Colonic mucosa (tissue), 4 donors: ENCODE data around the gene TENT4B. TPM values are rescaled to one million over a fixed set of nuclear protein-coding genes. Genes with fewer than 3 reads are reported as not detected.

Experiments used
- DNase-seq: peaks from one replicate; pipeline ENCODE4 v3.0.0-alpha.2; 2020
- H3K27ac ChIP-seq: fragments of 200-600 bp; one replicate; pipeline ENCODE4 v1.8.0; 2021
- H3K27me3 ChIP-seq: fragments of 200-600 bp; one replicate; pipeline ENCODE4 v1.8.0; 2021
- H3K36me3 ChIP-seq: fragments of 200-600 bp; one replicate; pipeline ENCODE4 v1.8.0; 2021
- H3K4me1 ChIP-seq: fragments of 200-600 bp; one replicate; pipeline ENCODE4 v1.8.0; 2021; ENCODE audit warnings: mild to moderate bottlenecking
- H3K4me3 ChIP-seq: fragments of 200-600 bp; one replicate; pipeline ENCODE4 v1.8.0; 2021
- H3K9ac ChIP-seq, 2 donors: one replicate each; pipeline ENCODE4 v1.7.0; 2013; ENCODE audit warnings: control low read depth in 2 of 2, low read depth in 2 of 2, low read length in 2 of 2
- H3K9me3 ChIP-seq: fragments of 200-600 bp; one replicate; pipeline ENCODE4 v1.8.0; 2021
- CTCF ChIP-seq: fragments of 200-600 bp; IDR thresholded peaks from one replicate; pipeline ENCODE4 v1.8.0; 2022; ENCODE audit warnings: antibody characterized with exemption, mild to moderate bottlenecking
- intact Hi-C: fragments of 100-400 bp; cut with DNase I; formaldehyde crosslinking; loops from one replicate; pipeline ENCODE4 v1.14.1; 2022
- total RNA-seq, 2 donors: library from RNA; stranded (reverse); fragmentation: NEBNext Ultra II Directional in 1 of 2; extraction: Animal tissue kit (Norgen Biotek cat#: 25700) in 1 of 2; gene quantifications; one replicate each; pipeline ENCODE4 v1.2.1, GENCODE V29; 2021
- donor health status: healthy.
- donor health status: DM: no; HTN: no; CAD: no.
- donor health status: DM: no; HTN: no; CAD: no.

TENT4B gene
- total RNA-seq, 2 donors from 2014 or later = 13.5 to 15.6 TPM

GRCh38 chr16:50195756-50196155, 42.6 kb downstream of the TENT4B start:
- intact Hi-C loops = no loop called here
- Histone ChIP-seq H3K4me1 (no peaks in the 10 kb centered on the region), H3K9ac (no peak overlapping the region), H3K36me3 (no peaks in the 10 kb centered on the region), H3K4me3 (no peak overlapping the region), H3K27ac (no peak overlapping the region), H3K27me3 (no peaks in the 10 kb centered on the region), H3K9me3 (no peaks in the 10 kb centered on the region)
- DNase-seq = no peak
- TF ChIP-seq CTCF = no peak

- Histone ChIP-seq H3K36me3 (no peaks in the 10 kb centered on the region), H3K9me3 (no peaks in the 10 kb centered on the region), H3K27me3 (no peaks in the 10 kb centered on the region), H3K9ac (no peak overlapping the region), H3K27ac (no peak overlapping the region), H3K4me1 (peaks cover 1% of the 10 kb centered on the region), H3K4me3 (no peak overlapping the region)
- no peak for TF ChIP-seq CTCF
- intact Hi-C loops = no loop called here
- no peak for DNase-seq
Measured at GRCh38 chr16:50197582-50197981, 44.5 kb downstream of the TENT4B start.

- Histone ChIP-seq H3K27ac (no peak overlapping the region), H3K4me3 (no peak overlapping the region), H3K36me3 (no peaks in the 10 kb centered on the region), H3K4me1 (peaks cover 4% of the 10 kb centered on the region), H3K9ac (no peak overlapping the region), H3K9me3 (no peaks in the 10 kb centered on the region), H3K27me3 (no peaks in the 10 kb centered on the region)
- intact Hi-C loops = no loop called here
- TF ChIP-seq CTCF = no peak
- no peak for DNase-seq
Measured at GRCh38 chr16:50198802-50199403, 45.8 kb downstream of the TENT4B start.

GRCh38 chr16:50201787-50202186, 48.7 kb downstream of the TENT4B start:
- Histone ChIP-seq H3K36me3 (no peaks in the 10 kb centered on the region), H3K27me3 (no peaks in the 10 kb centered on the region), H3K4me3 (no peak overlapping the region), H3K9me3 (no peaks in the 10 kb centered on the region), H3K9ac (no peak overlapping the region), H3K27ac (no peak overlapping the region), H3K4me1 (peaks cover 4% of the 10 kb centered on the region)
- DNase-seq = no peak
- intact Hi-C loops = no loop called here
- no peak for TF ChIP-seq CTCF

GRCh38 chr16:50202926-50203624, 50.0 kb downstream of the TENT4B start:
- peak; percentile 57 for DNase-seq
- peak overlapping the region in 1 of 2 donors; percentile 40 for H3K9ac ChIP-seq
- H3K27me3 ChIP-seq = no peaks in the 10 kb centered on the region
- no peak overlapping the region for H3K4me3 ChIP-seq
- peak overlapping the region; percentile 29 for H3K27ac ChIP-seq
- H3K9me3 ChIP-seq = no peaks in the 10 kb centered on the region
- intact Hi-C loops = no loop called here
- TF ChIP-seq CTCF = no peak
- no peaks in the 10 kb centered on the region for H3K36me3 ChIP-seq
- H3K4me1 ChIP-seq = peaks cover 4% of the 10 kb centered on the region
